ENCODE data around the gene PLD2.

- TF ChIP-seq FOXM1 (IDR thresholded peaks at IDR 0.05; ENCODE audit: borderline replicate concordance) (no peak), SP1 (IDR thresholded peaks at IDR 0.05) (no peak), PKNOX1 (IDR thresholded peaks at IDR 0.05) (peak; percentile 60), NFRKB (IDR thresholded peaks at IDR 0.05) (no peak), FOXK2 (IDR thresholded peaks at IDR 0.05) (no peak), TARDBP (IDR thresholded peaks at IDR 0.05) (no peak), CTBP1 (IDR thresholded peaks at IDR 0.05; ENCODE audit: borderline replicate concordance) (no peak), BHLHE40 (IDR thresholded peaks at IDR 0.05; ENCODE audit: borderline replicate concordance) (no peak), ELF4 (IDR thresholded peaks at IDR 0.05) (no peak), FOXA1 (IDR thresholded peaks at IDR 0.05) (no peak), SUZ12 (IDR thresholded peaks at IDR 0.05) (no peak), ZNF384 (IDR thresholded peaks at IDR 0.05) (no peak), ARNT (IDR thresholded peaks at IDR 0.05) (no peak)
Measured at GRCh38 chr17:4839965-4840892, 33.3 kb downstream of the PLD2 start.

Data from HEK293T (cell line).